Loucy (cell line): ENCODE results near the gene ABCA1.

ENCODE experiments used
- H2AFZ ChIP-seq: fragments of 200-600 bp; sonication (generic); 2 replicates; pipeline ENCODE4 v1.6.0; 2016; ENCODE audit warnings: antibody characterized with exemption, mild to moderate bottlenecking, low read length, moderate library complexity
- H3F3A ChIP-seq: fragments of 200-600 bp; 2 replicates; pipeline ENCODE4 v1.6.0; 2016; ENCODE audit warnings: antibody characterized with exemption, low read depth, mild to moderate bottlenecking
- H3K27me3 ChIP-seq: fragments of 200-600 bp; sonication (generic); 2 replicates; pipeline ENCODE4 v1.6.1; 2014; ENCODE audit warnings: low read length, mild to moderate bottlenecking; ENCODE audit not compliant: insufficient read depth, poor library complexity, severe bottlenecking
- H3K36me3 ChIP-seq: fragments of 200-600 bp; sonication (generic); 2 replicates; pipeline ENCODE4 v1.6.1; 2016; ENCODE audit warnings: low read length; ENCODE audit not compliant: insufficient read depth
- H3K4me1 ChIP-seq: fragments of 200-600 bp; sonication (generic); 2 replicates; pipeline ENCODE4 v1.5.1; 2014; ENCODE audit warnings: low read length, mild to moderate bottlenecking; ENCODE audit not compliant: insufficient read depth, poor library complexity, severe bottlenecking
- H3K4me2 ChIP-seq: fragments of 200-600 bp; sonication (generic); 2 replicates; pipeline ENCODE4 v1.6.0; 2014; ENCODE audit warnings: antibody characterized with exemption, low read length, low read depth, mild to moderate bottlenecking; ENCODE audit not compliant: poor library complexity, severe bottlenecking
- H3K4me3 ChIP-seq: fragments of 200-600 bp; sonication (generic); 2 replicates; pipeline ENCODE4 v1.5.1; 2014; ENCODE audit warnings: low read length, mild to moderate bottlenecking, mixed read lengths; ENCODE audit not compliant: poor library complexity, severe bottlenecking
- H3K79me2 ChIP-seq: fragments of 200-600 bp; sonication (generic); 2 replicates; pipeline ENCODE4 v1.6.1; 2014; ENCODE audit warnings: low read length; ENCODE audit not compliant: insufficient read depth
- H3K9ac ChIP-seq: fragments of 200-600 bp; sonication (generic); 2 replicates; pipeline ENCODE4 v1.6.0; 2014; ENCODE audit warnings: mild to moderate bottlenecking, low read depth, low read length, moderate library complexity; ENCODE audit not compliant: poor library complexity, severe bottlenecking
- H3K9me2 ChIP-seq: fragments of 200-600 bp; sonication (generic); replicated peaks from 2 replicates; pipeline ENCODE4 v1.6.1; 2016; ENCODE audit warnings: low read depth, low read length, mixed read lengths
- H3K9me3 ChIP-seq: fragments of 200-600 bp; sonication (generic); 2 replicates; pipeline ENCODE4 v1.6.1; 2014; ENCODE audit warnings: mild to moderate bottlenecking, antibody characterized with exemption, low read length, low read depth; ENCODE audit not compliant: insufficient read depth
- H4K20me1 ChIP-seq: fragments of 200-600 bp; sonication (generic); 2 replicates; pipeline ENCODE4 v1.6.0; 2014; ENCODE audit warnings: antibody characterized with exemption, low read length, mild to moderate bottlenecking; ENCODE audit not compliant: insufficient read depth, poor library complexity, severe bottlenecking
- CTCF ChIP-seq: fragments of 200-600 bp; sonication (generic); conservative IDR thresholded peaks from 2 replicates; pipeline ENCODE4 v1.5.1; 2014; ENCODE audit warnings: mild to moderate bottlenecking, antibody characterized with exemption, low read length
- EZH2phosphoT487 ChIP-seq: fragments of 200-600 bp; IDR thresholded peaks from 2 replicates; pipeline ENCODE4 v1.6.1; 2018; ENCODE audit warnings: antibody characterized with exemption, mild to moderate bottlenecking, moderate library complexity, borderline replicate concordance

Gene ABCA1

GRCh38 chr9:104907278-104907951 lies 20.5 kb downstream of the ABCA1 start:
- no peaks in the 10 kb centered on the region for H3K4me1 ChIP-seq
- H4K20me1 ChIP-seq: no peaks in the 10 kb centered on the region

GRCh38 chr9:104906441-104907277 lies 21.3 kb downstream of the ABCA1 start:
- H3K4me2 ChIP-seq: no peak overlapping the region
- no peaks in the 10 kb centered on the region for H4K20me1 ChIP-seq
- no peaks in the 10 kb centered on the region for H3K4me1 ChIP-seq
- H3K9me3 ChIP-seq: no peaks in the 10 kb centered on the region
- H3K9ac ChIP-seq: no peak overlapping the region
- H3K27me3 ChIP-seq: no peaks in the 10 kb centered on the region
- H3K36me3 ChIP-seq: no peaks in the 10 kb centered on the region
- no peaks in the 10 kb centered on the region for H3F3A ChIP-seq
- no peak overlapping the region for H3K4me3 ChIP-seq
- H3K79me2 ChIP-seq: no peaks in the 10 kb centered on the region
- H3K9me2 ChIP-seq: no peaks in the 10 kb centered on the region
- no peak overlapping the region for H2AFZ ChIP-seq
- TF ChIP-seq EZH2phosphoT487: no peak
- TF ChIP-seq CTCF: no peak

More at GRCh38 chr9:104907278-104907951, 20.5 kb downstream of the ABCA1 start:
- H3K4me2 ChIP-seq: no peak overlapping the region
- no peaks in the 10 kb centered on the region for H3K9me2 ChIP-seq
- no peaks in the 10 kb centered on the region for H3K79me2 ChIP-seq
- H3K36me3 ChIP-seq: no peaks in the 10 kb centered on the region
- no peaks in the 10 kb centered on the region for H3K9me3 ChIP-seq
- no peaks in the 10 kb centered on the region for H3F3A ChIP-seq
- no peaks in the 10 kb centered on the region for H3K27me3 ChIP-seq
- no peak overlapping the region for H2AFZ ChIP-seq
- TF ChIP-seq EZH2phosphoT487: no peak
- no peak for TF ChIP-seq CTCF
- H3K9ac ChIP-seq: no peak overlapping the region
- no peak overlapping the region for H3K4me3 ChIP-seq

- H3K79me2 ChIP-seq: no peaks in the 10 kb centered on the region
- H3K9ac ChIP-seq: no peak overlapping the region
- no peaks in the 10 kb centered on the region for H4K20me1 ChIP-seq
- H3K36me3 ChIP-seq: no peaks in the 10 kb centered on the region
- no peak overlapping the region for H3K4me3 ChIP-seq
- no peaks in the 10 kb centered on the region for H3F3A ChIP-seq
- no peak overlapping the region for H3K4me2 ChIP-seq
- H3K4me1 ChIP-seq: no peaks in the 10 kb centered on the region
- no peaks in the 10 kb centered on the region for H3K27me3 ChIP-seq
- H2AFZ ChIP-seq: no peak overlapping the region
- H3K9me2 ChIP-seq: no peaks in the 10 kb centered on the region
- TF ChIP-seq EZH2phosphoT487: no peak
- H3K9me3 ChIP-seq: no peaks in the 10 kb centered on the region
These were observed 22.0 kb downstream of the ABCA1 start for GRCh38 chr9:104905931-104906330.
